ENCODE measurements around the gene MATR3.

The MATR3 gene

GRCh38 chr5:139376364-139376763 is 82.8 kb downstream of the MATR3 start:
- H3K4me3 ChIP-seq (ENCODE audit: control insufficient read depth, low read depth, low read length): no peak overlapping the region
- no peak for TF ChIP-seq CTCF (conservative IDR thresholded peaks at IDR 0.05; ENCODE audit: control insufficient read depth, insufficient read depth, low read depth, low read length)
- DNase-seq (ENCODE audit: low read depth): no peak

GRCh38 chr5:139377226-139377625 is 83.7 kb downstream of the MATR3 start:
- DNase-seq (ENCODE audit: low read depth): no peak
- no peak for TF ChIP-seq CTCF (conservative IDR thresholded peaks at IDR 0.05; ENCODE audit: control insufficient read depth, insufficient read depth, low read depth, low read length)
- no peak overlapping the region for H3K4me3 ChIP-seq (ENCODE audit: control insufficient read depth, low read depth, low read length)

- TF ChIP-seq CTCF (conservative IDR thresholded peaks at IDR 0.05; ENCODE audit: control insufficient read depth, insufficient read depth, low read depth, low read length): no peak
- H3K4me3 ChIP-seq (ENCODE audit: control insufficient read depth, low read depth, low read length): no peak overlapping the region
- no peak for DNase-seq (ENCODE audit: low read depth)
Observed at GRCh38 chr5:139378101-139378825, 84.7 kb downstream of the MATR3 start.

GRCh38 chr5:139378941-139379361 is 85.4 kb downstream of the MATR3 start:
- no peak for TF ChIP-seq CTCF (conservative IDR thresholded peaks at IDR 0.05; ENCODE audit: control insufficient read depth, insufficient read depth, low read depth, low read length)
- DNase-seq (ENCODE audit: low read depth): no peak
- no peak overlapping the region for H3K4me3 ChIP-seq (ENCODE audit: control insufficient read depth, low read depth, low read length)

- H3K4me3 ChIP-seq (ENCODE audit: control insufficient read depth, low read depth, low read length): no peak overlapping the region
- no peak for DNase-seq (ENCODE audit: low read depth)
- no peak for TF ChIP-seq CTCF (conservative IDR thresholded peaks at IDR 0.05; ENCODE audit: control insufficient read depth, insufficient read depth, low read depth, low read length)
Observed at GRCh38 chr5:139379626-139380449, 86.3 kb downstream of the MATR3 start.

Data from fibroblast of mammary gland (primary cell).